H1 (cell line): Measurements from ENCODE around the gene ELOVL2. TPM values are rescaled to one million over a fixed set of nuclear protein-coding genes. Genes with fewer than 3 reads are reported as not detected.

Experiments
- CBX8 ChIP-seq: fragments of 300-800, 300-1000 bp; sonication (generic); IDR thresholded peaks from 2 replicates; pipeline ENCODE4 v1.7.1; 2016; ENCODE audit warnings: low read depth, low read length, borderline replicate concordance
- EP300 ChIP-seq, 2 experiments: IDR thresholded peaks; 1 replicate in 1 of 2; 2 replicates in 1 of 2; pipeline ENCODE4 v1.6.1; 2011 to 2012; ENCODE audit warnings: low read depth in 2 of 2, low read length in 2 of 2, mild to moderate bottlenecking in 2 of 2, borderline replicate concordance in 1 of 2, inconsistent platforms in 1 of 2, moderate library complexity in 1 of 2
- GTF2F1 ChIP-seq: IDR thresholded peaks from 2 replicates; pipeline ENCODE4 v1.6.1; 2012; ENCODE audit warnings: low read depth, low read length, improper control_type of control experiment, borderline replicate concordance
- JUN ChIP-seq: IDR thresholded peaks from 2 replicates; pipeline ENCODE4 v1.6.1; 2011; ENCODE audit warnings: low read depth, mild to moderate bottlenecking, improper control_type of control experiment, low read length
- KDM5A ChIP-seq: fragments of 200-600 bp; IDR thresholded peaks from 2 replicates; pipeline ENCODE4 v1.7.1; 2012; ENCODE audit warnings: mild to moderate bottlenecking, low read length, inconsistent platforms, mixed read lengths
- SIX5 ChIP-seq: IDR thresholded peaks from 2 replicates; pipeline ENCODE4 v1.6.1; 2011; ENCODE audit warnings: mild to moderate bottlenecking, low read depth, low read length
- polyA plus RNA-seq, 7 experiments: library from polyadenylated mRNA; depleted of rRNA in 3 of 7; stranded (reverse) in 5 of 7; unstranded in 2 of 7; fragments of >200 nt in 5 of 7; fragments of 200-250 nt in 2 of 7; gene quantifications; 1 replicate in 5 of 7; 2 replicates in 1 of 7; 4 replicates in 1 of 7; pipeline versions ENCODE4 v1.2.1 to v1.2.3, GENCODE V29; 2011 to 2013; ENCODE audit warnings: missing spikeins in 2 of 7, mixed read lengths in 2 of 7
- total RNA-seq: library from RNA; stranded (reverse); fragmentation: NEBNext Ultra II Directional; extraction: Animal tissue kit (Norgen Biotek cat#: 25700); gene quantifications from 2 replicates; pipeline ENCODE4 v1.2.1, GENCODE V29; 2021

ELOVL2 gene
- total and polyA plus RNA-seq, 2 of the 8 experiments (the other 6 are each of a cell fraction or from before 2014, with no cell fraction given), result 0.42 to 0.89 TPM

- no peak for TF ChIP-seq GTF2F1
- TF ChIP-seq JUN, result no peak
- TF ChIP-seq CBX8, result no peak
- no peak for TF ChIP-seq EP300 (IDR thresholded peaks at IDR 0.05; ENCODE audit: borderline replicate concordance in 1 of 2, low read depth in 2 of 2, low read length in 2 of 2)
- TF ChIP-seq KDM5A, result no peak
- no peak for TF ChIP-seq SIX5
Measured at GRCh38 chr6:11002176-11002575, 41.9 kb downstream of the ELOVL2 start (continued).
